Hematopoietic multipotent progenitor cell (in vitro differentiated cells): ENCODE data around the gene CNGA4. TPM values are rescaled to one million over a fixed set of nuclear protein-coding genes. Genes with fewer than 3 reads are reported as not detected.
"Not testable (repeated sequence)": the region's sequence is repeated elsewhere in the genome, so short reads cannot be mapped to it uniquely, and the experiment has no call there.

Experiments used
- DNase-seq, 3 donors: peaks; one replicate each; pipeline ENCODE4 v3.0.0-alpha.2; 2011 to 2015; ENCODE audit warnings: low read depth in 2 of 3, low spot score in 2 of 3
- total RNA-seq: library from RNA; depleted of rRNA; stranded (reverse); fragments of >200 nt; gene quantifications from one replicate; pipeline ENCODE4 v1.2.3, GENCODE V29; 2012

Gene CNGA4
- total RNA-seq, 1 donor, result 0.27 TPM

DNA sequence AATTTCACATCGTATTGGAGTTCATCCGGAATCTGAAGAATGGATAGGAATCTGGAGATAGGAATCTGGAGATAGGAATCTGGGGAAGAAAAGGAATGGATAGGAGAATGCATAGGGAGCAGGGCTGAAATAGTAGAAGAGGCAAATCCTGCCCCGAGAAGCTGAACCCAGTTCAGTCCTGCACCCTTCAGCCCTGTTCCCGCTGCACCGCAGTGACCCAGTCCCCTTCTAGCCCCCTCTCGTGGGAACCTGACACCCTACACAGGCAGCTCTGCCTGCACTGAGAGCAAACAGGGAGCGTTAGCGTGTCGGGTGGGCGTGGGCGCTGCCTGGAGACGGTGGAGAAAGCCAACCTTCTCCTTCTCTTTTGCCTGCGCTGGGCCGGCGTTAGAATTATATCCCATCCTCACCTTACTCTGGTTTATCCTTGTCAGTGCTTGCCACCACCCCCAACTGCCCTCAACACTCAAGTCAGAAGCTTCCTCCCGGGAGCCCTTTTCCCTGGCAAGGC lies 19.7 kb downstream of the CNGA4 start:
- peak in 2 of 3 donors; percentile 12 to 22 for DNase-seq

DNA sequence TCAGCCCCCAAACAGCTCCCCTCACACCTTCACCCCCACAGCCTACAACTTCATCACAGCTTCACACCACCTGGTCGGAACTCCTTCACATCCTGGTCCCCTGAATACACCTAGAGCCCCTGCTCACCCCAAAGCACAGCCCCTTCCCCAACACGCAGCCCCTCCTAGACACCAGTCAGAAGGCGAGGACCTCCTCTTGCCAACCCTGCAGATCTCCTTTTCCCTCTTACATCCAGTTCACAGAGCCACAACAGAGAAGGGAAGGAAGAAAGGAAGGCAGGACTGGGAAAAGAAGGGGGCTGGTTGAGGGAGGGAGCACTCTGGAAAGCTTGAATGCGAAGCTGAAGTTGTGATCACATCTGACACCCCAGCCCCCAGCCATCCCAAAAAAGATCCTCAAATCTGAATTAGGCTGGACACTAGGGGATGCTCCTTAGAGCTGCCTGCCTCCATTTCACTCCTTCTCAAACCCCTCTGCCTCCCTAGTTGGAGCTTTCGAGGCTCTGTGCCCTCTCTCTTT lies 21.4 kb downstream of the CNGA4 start:
- no peak for DNase-seq

DNA sequence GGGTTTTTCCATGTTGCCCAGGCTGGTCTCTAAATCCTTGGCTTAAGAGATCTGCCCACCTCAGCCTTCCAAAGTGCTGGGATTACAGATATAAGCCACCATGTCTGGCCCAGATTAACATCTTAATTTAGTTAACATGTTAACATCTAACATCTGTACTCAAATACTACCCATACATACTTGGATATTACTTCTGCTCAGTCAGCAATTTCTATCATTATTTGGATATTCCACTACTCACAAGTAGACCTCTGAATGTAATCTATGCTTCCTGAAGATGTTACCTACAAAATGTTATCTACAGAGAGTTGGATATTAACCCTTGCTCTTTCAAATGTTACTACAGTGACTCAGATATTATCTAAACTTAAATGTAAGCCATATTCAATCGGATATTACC lies 24.8 kb downstream of the CNGA4 start:
- DNase-seq, result no peak

DNA sequence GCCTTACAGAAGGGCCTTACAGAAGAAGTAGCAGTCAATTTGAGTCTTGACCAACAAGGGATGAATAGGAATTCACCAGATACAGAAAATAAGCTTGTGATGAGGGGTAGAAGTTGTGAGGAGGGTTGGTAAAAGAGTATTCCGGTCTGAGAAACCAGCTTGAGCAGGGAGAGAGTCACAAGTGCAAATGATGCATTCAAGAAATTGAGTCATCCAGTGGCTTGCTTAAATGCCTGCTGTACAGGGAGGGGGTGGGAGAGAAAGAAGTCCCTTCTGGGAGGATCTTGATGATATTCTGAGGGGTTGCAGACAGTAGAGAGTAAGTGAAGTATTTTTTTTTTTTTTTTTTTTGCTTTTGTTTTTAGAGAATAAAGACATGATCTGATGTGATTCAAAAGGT lies 29.9 kb downstream of the CNGA4 start:
- no peak for DNase-seq

- DNase-seq, result no peak
Measured at GRCh38 chr11:6269994-6270393, 31.1 kb downstream of the CNGA4 start.

DNA sequence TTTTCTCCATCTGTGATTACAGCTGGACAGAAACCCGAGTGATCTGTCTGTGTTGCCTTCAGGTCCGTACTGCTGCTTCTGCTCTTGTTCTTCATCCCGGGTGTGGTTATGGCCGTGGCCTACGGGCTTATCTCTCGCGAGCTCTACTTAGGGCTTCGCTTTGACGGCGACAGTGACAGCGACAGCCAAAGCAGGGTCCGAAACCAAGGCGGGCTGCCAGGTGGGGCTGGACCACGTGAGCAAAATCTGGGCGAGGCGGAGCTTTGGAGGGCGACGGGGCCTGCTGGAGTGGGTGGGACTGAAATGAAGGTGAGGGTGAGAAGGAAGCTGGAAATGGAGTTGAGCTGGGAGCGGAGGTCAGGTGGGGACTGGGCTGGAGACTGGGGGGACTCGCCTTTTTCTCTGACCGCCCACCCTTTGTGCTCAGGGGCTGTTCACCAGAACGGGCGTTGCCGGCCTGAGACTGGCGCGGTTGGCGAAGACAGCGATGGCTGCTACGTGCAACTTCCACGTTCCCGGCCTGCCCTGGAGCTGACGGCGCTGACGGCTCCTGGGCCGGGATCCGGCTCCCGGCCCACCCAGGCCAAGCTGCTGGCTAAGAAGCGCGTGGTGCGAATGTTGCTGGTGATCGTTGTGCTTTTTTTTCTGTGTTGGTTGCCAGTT lies 31.8 kb downstream of the CNGA4 start:
- no peak for DNase-seq

DNA sequence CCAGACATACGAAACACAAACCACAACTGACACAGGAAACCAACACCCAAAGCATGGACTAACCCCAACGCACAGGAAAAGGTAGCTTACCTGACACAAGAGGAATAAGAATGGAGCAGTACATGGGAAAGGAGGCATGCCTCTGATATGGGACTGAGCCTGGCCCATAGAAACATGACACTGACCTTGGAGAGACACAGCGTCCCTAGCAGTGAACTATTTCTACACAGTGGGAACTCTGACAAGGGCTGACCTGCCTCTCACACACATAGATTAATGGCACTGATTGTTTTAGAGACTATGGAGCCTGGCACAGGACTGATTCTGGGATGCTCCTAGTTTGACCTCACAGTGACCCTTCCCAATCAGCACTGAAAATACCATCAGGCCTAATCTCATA lies 32.7 kb downstream of the CNGA4 start:
- no peak for DNase-seq

GRCh38 chr11:6273188-6273587 lies 34.3 kb downstream of the CNGA4 start:
- DNase-seq, result no peak

DNA sequence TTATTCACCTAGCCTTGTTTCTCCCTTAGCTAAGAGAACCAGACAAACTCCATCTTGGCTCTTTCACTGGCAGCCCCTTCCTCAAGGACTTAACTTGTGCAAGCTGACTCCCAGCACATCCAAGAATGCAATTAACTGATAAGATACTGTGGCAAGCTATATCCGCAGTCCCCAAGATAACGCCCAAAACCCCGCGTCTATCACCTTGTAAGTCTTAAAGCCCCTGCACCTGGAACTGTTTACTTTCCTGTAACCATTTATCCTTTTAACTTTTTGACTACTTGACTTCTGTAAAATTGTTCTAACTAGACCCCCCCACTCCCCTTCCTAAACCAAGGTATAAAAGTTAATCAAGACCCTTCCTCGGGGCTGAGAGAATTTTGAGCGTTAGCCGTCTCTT lies 41.9 kb downstream of the CNGA4 start:
- DNase-seq, result not testable (repeated sequence)

DNA sequence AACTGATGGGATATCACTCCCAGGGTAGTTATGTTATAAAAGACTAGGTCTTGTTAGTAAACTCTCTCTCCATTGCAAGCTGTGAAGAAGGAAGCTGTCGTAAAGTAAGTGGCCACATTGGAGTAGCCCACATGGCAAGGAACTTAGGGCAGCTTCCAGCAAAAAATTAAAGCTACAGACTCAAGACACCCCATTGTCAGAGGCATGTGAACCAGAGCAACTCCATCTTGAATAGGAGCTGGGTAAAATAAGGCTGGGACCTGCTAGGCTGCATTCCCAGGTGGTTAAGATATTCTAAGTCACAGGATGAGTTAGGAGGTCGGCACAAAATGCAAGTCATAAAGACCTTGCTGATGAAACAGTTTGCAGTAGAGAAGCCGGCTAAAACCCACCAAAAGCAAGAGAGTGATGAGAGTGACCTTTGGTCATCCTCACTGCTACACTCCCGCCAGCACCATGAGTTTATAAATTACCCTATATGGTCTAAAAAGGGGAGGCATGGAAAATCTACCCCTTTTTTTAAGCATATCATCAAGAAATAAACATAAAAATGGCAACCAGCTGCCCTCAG lies 44.6 kb downstream of the CNGA4 start:
- DNase-seq, result no peak

GRCh38 chr11:6284250-6284649 lies 45.4 kb downstream of the CNGA4 start:
- DNase-seq, result no peak

GRCh38 chr11:6285019-6285418 lies 46.1 kb downstream of the CNGA4 start:
- DNase-seq, result no peak

Other genes starting within 250 kb of the CNGA4 start
- not detected for gene OR56A4, start 232.1 kb upstream of the CNGA4 start, total RNA-seq
- gene OR56A1, start 208.3 kb upstream of the CNGA4 start, total RNA-seq, result not detected
- under 0.01 TPM for gene OR56B4, start 131.4 kb upstream of the CNGA4 start, total RNA-seq
- gene OR52B2, start 68.8 kb upstream of the CNGA4 start, total RNA-seq, result 0.27 TPM
- not detected for gene OR52W1, start 39.9 kb upstream of the CNGA4 start, total RNA-seq
- not detected for gene C11orf42, start 33.5 kb upstream of the CNGA4 start, total RNA-seq
- gene FHIP1B, start 4.5 kb upstream of the CNGA4 start, total RNA-seq, result 46.0 TPM
- not detected for gene CCKBR, start 20.7 kb downstream of the CNGA4 start, total RNA-seq
- gene CAVIN3, start 81.4 kb downstream of the CNGA4 start, total RNA-seq, result 0.27 TPM
- gene SMPD1, start 151.4 kb downstream of the CNGA4 start, total RNA-seq, result 14.0 TPM
- gene APBB1, start 180.0 kb downstream of the CNGA4 start, total RNA-seq, result 23.7 TPM
- 1.6 TPM for gene HPX, start 201.9 kb downstream of the CNGA4 start, total RNA-seq
- 21.3 TPM for gene TRIM3, start 234.9 kb downstream of the CNGA4 start, total RNA-seq
- gene ARFIP2, start 242.2 kb downstream of the CNGA4 start, total RNA-seq, result 46.3 TPM
- gene TIMM10B, start 242.4 kb downstream of the CNGA4 start, total RNA-seq, result 83.2 TPM